GM10266 (cell line): Measurements from ENCODE around the gene TBC1D1.

Experiments used
- DNase-seq: peaks from one replicate; pipeline ENCODE4 v3.0.0; 2012; ENCODE audit errors: extremely low spot score
- CTCF ChIP-seq: IDR thresholded peaks from 2 replicates; pipeline ENCODE4 v1.5.1; 2012; ENCODE audit warnings: mild to moderate bottlenecking, low read depth; ENCODE audit not compliant: control insufficient read depth, insufficient read depth; ENCODE audit errors: missing control alignments

TBC1D1 gene

GRCh38 chr4:38135201-38135600 is 244.3 kb downstream of the TBC1D1 start:
- no peak for TF ChIP-seq CTCF
- no peak for DNase-seq

GRCh38 chr4:38136604-38137003 is 245.7 kb downstream of the TBC1D1 start:
- DNase-seq, result no peak
- TF ChIP-seq CTCF, result no peak

- TF ChIP-seq CTCF, result no peak
- DNase-seq, result no peak
These were observed 246.2 kb downstream of the TBC1D1 start for GRCh38 chr4:38137080-38137479.

GRCh38 chr4:38138363-38138762 is 247.5 kb downstream of the TBC1D1 start:
- TF ChIP-seq CTCF, result no peak
- peak; percentile 33 for DNase-seq

- no peak for DNase-seq
- no peak for TF ChIP-seq CTCF
These were observed 248.3 kb downstream of the TBC1D1 start for GRCh38 chr4:38139187-38139586.

GRCh38 chr4:38140643-38141203 is 249.8 kb downstream of the TBC1D1 start:
- no peak for TF ChIP-seq CTCF
- no peak for DNase-seq

GRCh38 chr4:38141808-38142500 is 251.1 kb downstream of the TBC1D1 start:
- DNase-seq, result no peak
- no peak for TF ChIP-seq CTCF
